GM11168 (cell line): Measurements from ENCODE around the gene PKD1.
"Not testable (repeated sequence)": the region's sequence is repeated elsewhere in the genome, so short reads cannot be mapped to it uniquely, and the experiment has no call there.

ENCODE experiments used
- in situ Hi-C: fragments of 300-500 bp; cut with MboI; formaldehyde crosslinking; loops from one replicate; pipeline ENCODE4 v1.12.0; 2022; ENCODE audit warnings: low sequenced_read_pairs; ENCODE audit not compliant: unreplicated experiment

PKD1 gene

DNA sequence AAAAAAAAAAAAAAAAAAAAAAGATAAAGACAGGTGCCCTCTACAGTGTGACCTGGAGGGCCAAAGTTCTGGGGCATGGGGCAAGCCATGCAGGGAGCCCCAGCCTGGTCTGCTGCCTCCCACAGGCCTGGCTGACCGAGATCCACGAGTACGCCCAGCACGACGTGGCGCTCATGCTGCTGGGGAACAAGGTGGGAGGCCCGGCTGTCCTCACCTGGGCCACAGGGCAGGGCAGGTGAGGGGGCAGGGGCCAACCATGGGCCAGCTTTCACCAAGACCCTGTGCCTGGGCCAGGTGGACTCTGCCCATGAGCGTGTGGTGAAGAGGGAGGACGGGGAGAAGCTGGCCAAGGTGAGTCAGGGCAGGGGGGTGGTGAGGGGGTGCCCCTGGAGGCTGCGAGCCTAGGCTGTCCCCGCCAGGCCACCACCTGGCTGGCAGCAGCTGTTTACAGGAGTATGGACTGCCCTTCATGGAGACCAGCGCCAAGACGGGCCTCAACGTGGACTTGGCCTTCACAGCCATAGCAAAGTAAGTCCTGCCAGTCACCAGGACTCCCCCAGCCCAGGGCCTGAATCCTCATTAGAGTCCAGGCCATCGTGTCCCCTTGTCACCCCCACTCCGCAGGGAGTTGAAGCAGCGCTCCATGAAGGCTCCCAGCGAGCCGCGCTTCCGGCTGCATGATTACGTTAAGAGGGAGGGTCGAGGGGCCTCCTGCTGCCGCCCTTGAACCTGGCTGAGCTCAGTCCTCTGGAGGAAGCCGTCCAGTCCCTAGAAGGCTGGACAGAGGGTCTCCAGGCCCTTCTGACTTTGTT, 17.2 kb upstream of the PKD1 start:
- in situ Hi-C loops = no loop called here

DNA sequence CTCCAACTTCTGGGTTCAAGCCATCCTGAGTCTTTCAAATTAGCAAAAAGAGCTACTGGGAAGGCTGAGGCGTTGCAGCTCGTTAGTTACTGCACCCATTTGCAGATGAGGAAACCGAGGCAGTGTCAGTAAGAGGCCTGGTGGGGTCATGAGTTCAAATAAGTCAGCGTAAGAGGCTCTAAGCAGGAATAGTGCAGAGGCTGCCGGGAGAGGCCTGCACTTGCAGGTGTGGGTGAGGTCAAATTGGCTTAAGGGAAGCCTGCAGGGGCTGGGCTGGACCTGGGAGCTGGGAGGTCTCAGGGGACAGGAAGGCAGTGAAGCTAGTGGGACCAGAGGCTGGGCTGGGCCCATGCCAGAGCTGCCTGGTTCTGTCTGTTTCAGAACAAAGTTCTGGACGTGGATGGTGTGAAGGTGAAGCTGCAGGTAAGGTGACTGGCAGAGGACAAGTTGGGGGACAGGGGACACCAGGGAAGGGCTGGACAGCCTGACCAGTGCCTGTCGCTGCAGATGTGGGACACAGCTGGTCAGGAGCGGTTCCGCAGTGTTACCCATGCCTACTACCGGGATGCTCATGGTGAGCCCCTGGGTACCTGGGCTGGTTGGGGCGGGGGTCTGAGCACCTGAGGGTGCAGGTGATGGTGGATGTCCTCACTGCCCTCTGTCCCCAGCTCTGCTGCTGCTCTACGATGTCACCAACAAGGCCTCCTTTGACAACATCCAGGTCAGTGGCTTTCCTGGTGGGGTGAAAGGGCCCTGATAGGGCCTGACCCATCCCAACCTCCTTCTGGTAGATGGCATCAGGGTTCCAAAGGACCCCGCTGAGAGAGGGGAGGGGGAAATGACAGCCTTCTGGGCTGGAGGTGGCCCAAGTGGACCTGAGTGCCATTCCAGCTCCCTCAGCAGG, 15.7 kb upstream of the PKD1 start:
- in situ Hi-C loops = no loop called here

DNA sequence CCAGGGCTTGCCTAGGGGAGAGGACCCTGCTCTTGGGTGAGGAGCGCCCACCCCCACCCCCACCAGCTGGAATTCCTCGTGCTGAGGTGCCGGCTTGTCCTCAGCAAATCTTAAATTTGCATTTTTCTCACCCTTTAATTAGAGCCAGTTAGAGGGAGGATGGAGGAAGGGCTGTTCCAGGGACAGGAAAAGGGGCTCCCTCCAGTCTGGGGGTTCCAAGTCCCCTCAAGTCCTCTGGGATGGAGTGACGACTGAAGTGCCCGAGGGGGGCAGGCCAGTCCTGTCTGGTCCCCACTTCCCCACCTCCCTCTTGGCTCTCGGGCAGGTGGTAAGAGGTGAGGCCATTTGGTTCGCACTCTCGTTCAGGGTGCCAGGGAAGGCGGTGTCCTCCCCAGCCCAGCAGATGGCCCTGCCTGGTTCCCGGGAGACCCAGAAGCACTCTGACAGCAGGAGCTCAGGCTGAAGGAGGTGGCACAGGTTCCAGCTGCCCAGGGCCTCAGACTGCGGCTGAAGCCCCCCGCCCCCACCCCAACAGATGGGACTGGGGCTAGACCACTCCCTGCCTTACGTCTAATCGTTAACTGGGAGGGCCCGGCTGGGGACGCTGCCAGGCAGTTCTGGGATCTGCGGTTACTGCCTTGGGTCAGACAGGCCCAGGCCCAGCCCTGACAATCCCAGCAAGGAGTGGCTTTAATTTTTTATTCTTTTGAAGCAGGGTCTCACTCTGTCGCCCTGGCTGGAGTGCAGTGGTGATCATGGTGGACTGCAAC, 14.9 kb upstream of the PKD1 start:
- in situ Hi-C loops = no loop called here

DNA sequence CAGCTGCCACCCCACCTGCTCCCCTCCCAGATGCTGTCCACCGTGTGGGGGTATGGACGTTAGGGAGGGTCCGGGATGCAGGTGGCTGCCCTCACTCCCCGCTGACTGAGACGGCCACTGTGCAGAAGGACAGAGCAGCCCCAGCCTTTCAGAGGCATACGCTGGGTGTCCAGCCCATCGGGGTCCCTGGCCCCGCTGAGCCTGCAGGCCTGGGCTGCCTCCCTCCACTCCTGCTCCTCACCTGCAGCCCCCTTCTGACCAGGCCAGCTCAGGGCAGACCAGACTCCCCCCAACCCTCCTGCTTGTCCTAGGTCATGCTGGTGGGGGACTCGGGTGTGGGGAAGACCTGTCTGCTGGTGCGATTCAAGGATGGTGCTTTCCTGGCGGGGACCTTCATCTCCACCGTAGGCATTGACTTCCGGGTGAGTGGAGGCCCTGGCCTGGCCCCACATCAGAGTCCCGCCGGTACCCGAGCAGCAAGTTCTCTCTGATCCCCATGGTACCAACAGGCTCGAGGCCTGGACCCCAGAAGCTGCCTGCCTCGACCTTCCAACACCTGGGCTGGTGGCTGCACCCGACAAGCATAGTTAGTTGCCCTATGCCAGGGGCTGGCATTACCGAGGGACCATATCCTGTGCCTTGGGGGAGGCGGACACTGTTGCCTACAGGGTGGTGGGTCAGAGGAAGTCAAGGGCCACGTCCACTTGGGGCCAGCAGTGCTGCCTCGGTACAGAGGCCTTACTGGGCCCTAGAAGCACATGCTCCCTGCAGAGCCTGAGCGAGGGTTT, 14.1 kb upstream of the PKD1 start:
- in situ Hi-C loops = loop anchor here (10.0 kb wide), 1 partner anchor 135 kb away; the partner anchor contains the start of gene NPW

DNA sequence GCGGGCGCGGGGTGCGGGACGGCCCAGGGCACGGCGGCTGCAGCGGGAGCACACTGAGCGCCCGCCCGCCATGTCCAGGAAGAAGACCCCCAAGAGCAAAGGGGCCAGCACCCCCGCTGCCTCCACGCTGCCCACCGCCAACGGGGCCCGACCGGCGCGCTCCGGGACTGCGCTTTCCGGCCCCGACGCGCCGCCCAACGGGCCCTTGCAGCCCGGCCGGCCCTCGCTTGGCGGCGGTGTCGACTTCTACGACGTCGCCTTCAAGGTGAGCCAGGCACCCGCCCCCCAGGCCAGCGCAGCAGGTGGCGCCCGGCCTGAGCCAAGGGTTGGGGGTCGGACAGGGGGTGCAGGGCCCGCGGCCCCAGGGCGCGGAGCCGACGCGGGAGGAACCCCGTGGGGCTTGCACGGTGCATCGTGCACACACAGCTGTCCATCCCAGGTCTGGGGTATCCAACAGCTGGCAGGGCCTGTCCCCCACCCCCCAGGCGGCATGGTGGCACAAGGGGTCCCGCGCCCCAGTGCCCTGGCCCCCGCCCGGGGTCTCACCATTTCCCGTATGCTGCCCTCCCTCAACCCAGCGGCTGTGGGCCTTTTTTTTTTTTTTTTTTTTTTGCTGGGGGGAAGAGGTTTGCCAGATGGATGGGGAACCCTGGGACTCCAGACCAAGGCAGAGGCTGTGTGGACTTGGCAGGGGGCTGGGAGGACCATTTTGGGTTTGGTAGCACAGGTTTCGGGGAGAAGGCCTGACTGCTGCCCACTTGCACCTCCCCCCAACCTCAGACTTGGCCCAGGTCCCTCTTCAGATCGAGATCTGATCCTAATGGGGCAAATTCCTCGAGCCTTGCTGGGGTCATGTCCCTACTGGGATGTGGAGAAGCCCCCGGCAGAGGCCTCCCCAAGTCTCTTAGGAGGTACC, 13.3 kb upstream of the PKD1 start:
- in situ Hi-C loops = loop anchor here (10.0 kb wide), 1 partner anchor 134 kb away; the partner anchor contains the start of gene NPW

DNA sequence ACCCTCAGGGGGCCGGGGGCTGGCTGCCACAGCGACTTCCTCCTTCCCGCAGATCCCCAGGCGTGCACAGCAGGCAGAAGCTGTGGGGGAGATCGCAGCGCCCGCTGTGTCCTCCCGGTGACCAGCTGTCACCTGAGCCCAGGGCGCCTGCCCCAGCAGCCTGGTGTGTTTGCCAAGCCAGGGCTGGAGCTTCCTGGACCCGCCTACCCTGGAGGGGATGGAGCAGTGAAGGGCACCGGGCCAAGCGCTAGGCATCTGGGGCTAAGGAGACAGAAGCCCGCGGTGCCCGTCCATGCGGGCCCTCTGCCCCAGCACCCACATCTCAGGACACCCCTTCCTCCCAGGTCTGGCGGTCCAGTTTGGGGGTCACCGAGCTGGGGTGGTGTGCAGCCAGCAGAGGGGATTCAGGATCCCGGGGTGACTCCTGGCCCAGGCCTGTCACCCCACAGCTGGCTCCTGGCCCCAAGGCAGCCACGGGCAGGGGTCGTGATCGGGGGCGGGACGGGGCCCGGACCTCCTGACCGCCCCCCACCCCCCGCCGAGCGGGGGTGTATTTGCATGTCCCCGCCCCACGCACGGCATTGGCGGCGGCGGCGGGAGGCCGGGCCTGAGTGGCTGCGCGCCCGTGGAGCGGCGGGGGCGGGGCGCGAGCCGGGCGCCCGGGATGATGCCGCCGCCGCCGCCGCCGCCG, 12.4 kb upstream of the PKD1 start, which contains the start of gene RAB26:
Gene RAB26 (plus strand): TSS at position 645 of the 691 bp plus-strand sequence. CDS start 159 bp downstream, outside the sequence.
- in situ Hi-C loops = loop anchor here (10.0 kb wide), 1 partner anchor 133 kb away; the partner anchor contains the start of gene NPW

DNA sequence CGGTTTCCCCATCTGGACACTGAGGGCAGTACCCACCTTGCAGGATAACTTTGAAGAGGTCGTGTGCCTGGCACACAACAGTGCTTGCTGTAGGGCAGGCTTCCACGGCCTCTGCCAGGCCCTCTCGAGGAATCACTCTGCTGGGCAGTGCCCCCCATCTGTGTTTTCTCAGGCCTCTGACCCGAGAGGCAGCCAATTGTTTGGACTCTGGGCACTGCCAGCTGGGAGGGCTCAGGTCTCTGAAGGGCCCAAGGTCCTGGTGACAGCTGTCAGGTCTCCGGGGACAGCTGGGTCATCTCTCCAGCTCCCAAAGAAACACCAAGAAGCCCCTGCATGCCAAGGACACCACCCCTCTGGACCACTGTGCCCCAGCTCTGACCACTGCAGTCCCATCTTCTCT, 11.7 kb upstream of the PKD1 start:
- in situ Hi-C loops = loop anchor here (10.0 kb wide), 1 partner anchor 133 kb away; the partner anchor contains the start of gene NPW

DNA sequence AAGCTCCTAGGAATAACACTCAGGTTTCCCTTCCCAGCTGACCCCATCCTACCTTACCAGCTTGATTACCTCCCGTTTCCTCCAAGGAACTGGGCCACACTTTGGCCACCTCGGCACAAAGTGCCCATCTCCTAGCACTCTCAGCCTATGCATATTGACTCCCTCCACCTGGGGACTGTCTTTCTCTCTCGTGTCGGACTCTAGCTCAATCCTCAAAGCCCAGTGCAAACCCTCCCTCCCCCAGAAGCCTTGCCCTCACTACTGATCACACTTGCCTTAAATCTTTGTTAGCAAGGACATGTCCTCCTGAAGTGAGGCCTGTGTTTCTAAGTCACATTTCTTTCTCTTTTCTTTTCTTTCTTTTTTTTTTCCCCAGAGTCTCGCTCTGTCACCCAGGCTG, 10.1 kb upstream of the PKD1 start:
- in situ Hi-C loops = loop anchor here (10.0 kb wide), 1 partner anchor 131 kb away; the partner anchor contains the start of gene NPW

DNA sequence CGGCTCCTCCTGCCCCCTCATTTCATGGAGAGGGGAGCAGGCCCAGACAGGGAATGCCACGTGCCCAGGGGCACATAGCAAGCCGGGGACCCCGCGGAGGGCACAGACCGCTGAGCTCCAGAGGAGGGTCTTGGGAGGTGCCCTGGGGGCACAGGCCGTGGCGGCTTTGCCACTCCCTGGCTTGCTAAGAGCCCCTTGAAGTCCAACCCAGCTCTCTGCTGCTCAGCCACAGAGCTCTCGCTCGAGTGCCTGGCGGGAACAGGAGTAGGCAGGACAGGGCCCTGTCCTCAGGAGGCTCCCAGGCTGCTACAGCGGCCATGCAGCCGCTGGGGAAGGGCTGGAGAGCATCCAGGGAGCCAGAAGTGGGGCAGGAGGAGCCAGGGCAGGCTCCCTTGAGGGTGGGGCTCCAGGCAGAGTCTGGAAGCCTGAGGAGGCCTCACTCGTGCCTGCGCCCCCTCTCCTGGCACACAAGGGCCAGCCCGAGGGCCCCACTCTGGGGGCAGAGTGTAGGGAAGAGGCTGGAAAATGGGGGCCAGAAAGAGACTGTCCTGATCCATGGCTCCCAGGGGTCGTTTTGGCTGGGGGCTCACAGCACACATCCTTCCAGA, 8.3 kb upstream of the PKD1 start:
- in situ Hi-C loops = loop anchor here (10.0 kb wide), 1 partner anchor 129 kb away; the partner anchor contains the start of gene NPW

DNA sequence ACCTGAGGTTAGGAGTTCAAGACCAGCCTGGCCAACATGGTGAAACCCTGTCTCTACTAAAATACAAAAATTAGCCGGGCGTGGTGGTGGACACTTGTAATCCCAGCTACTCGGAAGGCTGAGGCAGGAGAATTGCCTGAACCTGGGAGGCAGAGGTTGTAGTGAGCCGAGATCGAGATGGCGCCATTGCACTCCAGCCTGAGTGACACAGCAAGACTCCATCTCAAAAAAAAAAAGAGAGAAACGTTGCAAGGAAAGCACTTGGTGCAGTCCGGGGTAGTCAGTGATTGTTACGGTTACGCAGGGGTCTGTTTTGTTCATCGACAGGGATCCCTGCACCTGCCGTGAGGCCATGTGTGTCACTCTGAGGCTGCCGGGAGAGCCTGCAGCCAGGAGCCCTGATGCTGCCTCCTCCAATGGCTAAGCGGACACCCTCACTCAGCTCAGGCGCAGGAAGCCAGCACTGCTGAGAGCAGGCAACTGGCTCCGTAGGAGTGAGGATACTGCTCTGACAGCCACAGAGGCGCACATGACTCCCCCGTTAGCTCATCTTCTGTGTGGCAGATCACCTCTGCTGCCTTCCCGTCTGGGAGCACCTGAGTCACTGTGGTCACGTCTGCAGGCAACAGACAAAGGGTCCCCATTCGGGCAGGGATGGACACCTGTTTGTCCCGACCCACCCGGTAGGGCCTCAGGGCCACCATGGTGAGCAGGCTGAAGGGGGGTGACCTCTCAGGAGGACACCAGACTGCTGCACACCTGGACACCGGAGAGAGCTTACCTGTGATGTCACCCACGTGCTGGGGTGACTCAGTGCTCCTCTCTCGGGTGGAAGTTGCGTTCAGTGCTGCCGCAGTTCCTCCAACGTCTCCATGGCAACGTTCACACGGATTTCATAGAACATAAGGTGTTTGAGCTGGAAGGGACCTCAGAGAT, 7.5 kb upstream of the PKD1 start:
- in situ Hi-C loops = loop anchor here (10.0 kb wide), 1 partner anchor 128 kb away; the partner anchor contains the start of gene NPW

DNA sequence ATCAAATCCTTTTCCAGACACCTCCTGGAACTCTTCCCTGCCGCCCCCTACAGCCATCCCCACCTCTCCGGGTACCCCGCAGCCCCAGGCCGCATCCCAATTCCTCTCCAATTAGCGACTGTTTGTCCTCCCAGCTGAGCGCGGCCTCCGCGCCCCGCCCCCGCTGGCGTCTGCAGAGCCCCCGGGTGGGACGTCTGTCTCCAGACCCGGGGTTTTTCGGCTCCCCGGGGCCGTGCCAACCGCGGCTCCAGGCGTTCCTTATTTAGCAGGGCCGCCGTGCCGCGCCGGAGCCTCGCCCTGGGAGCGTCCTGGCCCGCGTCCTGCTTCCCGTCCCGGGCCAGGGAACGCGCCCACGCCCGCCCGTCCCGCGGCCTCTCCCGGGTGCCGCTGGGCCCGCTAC, 627 bp downstream of the PKD1 start:
- in situ Hi-C loops = not testable (repeated sequence)

DNA sequence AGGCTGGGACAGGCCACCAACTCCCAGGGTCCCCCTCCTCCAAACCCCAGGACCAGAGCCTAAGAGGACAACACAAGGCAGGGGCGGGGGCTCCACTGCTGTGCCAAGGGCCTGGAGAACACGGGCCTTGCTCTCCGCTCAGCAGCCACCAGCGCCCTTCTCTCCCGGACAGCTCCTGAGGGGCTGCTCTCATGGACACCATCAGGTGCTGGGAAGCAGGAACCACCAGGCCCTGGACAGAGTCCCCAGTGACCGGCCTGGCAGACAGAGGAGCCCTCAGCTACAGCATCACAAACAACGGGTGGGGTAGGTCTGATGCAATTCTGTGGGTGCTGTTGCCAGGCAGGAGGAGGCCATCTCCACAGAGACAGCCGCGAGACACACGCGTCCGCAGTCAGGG, 1.9 kb downstream of the PKD1 start:
- in situ Hi-C loops = not testable (repeated sequence)

DNA sequence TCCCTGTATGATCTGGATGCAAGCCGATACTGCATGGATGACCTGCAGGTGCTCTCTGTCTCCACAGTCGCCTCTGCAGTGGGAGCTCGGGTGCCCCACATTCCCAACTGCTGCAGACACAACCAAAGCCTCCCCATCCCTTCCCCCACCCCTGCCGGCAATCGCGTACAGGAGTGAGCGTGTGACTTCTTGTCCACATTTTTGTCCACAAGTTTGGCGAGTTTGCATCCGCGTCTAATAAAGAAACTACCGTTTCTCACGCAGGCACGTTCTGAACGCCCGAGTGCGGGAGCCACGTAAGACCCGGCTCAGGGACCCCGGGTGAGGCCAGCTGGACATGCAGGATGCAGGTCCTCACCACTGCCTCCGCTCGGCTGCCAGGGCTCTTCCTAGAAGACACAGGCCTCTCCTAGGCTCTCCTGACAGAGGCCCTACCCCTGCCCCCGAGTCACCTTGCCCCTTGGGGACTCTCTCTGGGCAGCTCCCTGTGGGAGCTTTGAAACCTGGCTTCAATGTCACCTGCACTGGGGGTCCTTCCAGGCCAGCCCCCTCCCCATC, 5.7 kb downstream of the PKD1 start:
- in situ Hi-C loops = not testable (repeated sequence)

DNA sequence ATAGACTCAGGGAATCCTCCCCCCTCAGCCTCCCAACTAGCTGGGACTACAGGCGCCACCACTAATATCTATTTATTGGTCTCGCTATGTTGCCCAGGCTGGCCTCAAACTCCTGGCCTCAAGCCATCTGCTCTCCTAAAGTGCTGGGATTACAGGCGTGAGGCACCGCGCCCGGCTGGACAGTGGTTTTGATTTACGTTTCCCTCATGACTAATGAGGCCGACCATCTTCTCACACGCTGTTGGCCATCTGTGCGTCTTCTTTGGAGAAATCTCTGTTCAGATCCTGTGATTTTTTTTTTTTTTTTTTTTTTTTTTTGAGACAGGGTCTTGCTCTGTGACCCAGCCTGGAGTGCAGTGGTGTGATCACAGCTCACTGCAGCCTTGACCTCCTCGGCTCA, 6.4 kb downstream of the PKD1 start:
- in situ Hi-C loops = not testable (repeated sequence)

DNA sequence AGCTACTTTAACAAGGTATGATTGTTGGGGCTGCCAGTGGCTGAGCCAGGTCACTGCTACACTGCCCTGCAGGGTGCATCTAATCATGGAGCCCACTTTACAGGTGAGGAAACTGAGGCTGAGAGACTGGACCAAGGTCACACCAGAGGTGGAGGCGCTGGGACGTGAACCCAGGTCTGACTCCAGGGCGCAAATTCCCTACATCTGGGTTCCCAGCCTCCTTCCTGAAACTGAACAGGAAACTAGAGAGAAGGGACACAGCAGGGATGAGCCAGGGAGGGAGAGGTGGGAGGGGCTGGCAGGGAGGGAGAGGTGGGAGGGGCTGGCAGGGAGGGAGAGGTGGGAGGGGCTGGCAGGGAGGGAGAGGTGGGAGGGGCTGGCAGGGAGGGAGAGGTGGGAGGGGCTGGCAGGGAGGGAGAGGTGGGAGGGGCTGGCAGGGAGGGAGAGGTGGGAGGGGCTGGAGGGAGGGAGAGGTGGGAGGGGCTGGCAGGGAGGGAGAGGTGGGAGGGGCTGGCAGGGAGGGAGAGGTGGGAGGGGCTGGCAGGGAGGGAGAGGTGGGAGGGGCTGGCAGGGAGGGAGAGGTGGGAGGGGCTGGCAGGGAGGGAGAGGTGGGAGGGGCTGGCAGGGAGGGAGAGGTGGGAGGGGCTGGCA, 7.9 kb downstream of the PKD1 start:
- in situ Hi-C loops = not testable (repeated sequence)
